ENCODE results near the gene RLN3. TPM values are rescaled to one million over a fixed set of nuclear protein-coding genes. Genes with fewer than 3 reads are reported as not detected.

The RLN3 gene
- total and polyA plus RNA-seq, 10 of the 15 experiments (the other 5 are each of a cell fraction or from before 2014, with no cell fraction given) = not detected

- no peak for TF ChIP-seq ATF7 (IDR thresholded peaks at IDR 0.05; ENCODE audit: low read depth)
- peak; percentile 98 for TF ChIP-seq NFYB (IDR thresholded peaks at IDR 0.05; ENCODE audit: insufficient read depth, low read depth, low read length)
- TF ChIP-seq ZSCAN29 (IDR thresholded peaks at IDR 0.05) = no peak
- TF ChIP-seq MYC (IDR thresholded peaks at IDR 0.05; ENCODE audit: insufficient read depth, insufficient read length, insufficient replicate concordance, low read length, severe bottlenecking) = no peak
- TF ChIP-seq CBFB (IDR thresholded peaks at IDR 0.05; ENCODE audit: low read depth) = peak; percentile 54; the same call in 1 of the 2 replicates
- TF ChIP-seq MEF2B (IDR thresholded peaks at IDR 0.05; ENCODE audit: partially characterized antibody, poor library complexity, severe bottlenecking) = peak; percentile 95
- TF ChIP-seq POLR2AphosphoS2 (IDR thresholded peaks at IDR 0.05; ENCODE audit: low read depth, low read length) = 0 out of 2 replicates have a peak, but pooled peaks have one; percentile 2
- TF ChIP-seq CREB1 (IDR thresholded peaks at IDR 0.05; ENCODE audit: low read depth) = peak; percentile 94
- no peak for TF ChIP-seq RBBP5 (conservative IDR thresholded peaks at IDR 0.05)
- TF ChIP-seq TCF7 (IDR thresholded peaks at IDR 0.05; ENCODE audit: borderline replicate concordance) = no peak
- peak; percentile 95 for TF ChIP-seq ZBTB40 (IDR thresholded peaks at IDR 0.05; ENCODE audit: borderline replicate concordance)
- TF ChIP-seq, protein P1, sequence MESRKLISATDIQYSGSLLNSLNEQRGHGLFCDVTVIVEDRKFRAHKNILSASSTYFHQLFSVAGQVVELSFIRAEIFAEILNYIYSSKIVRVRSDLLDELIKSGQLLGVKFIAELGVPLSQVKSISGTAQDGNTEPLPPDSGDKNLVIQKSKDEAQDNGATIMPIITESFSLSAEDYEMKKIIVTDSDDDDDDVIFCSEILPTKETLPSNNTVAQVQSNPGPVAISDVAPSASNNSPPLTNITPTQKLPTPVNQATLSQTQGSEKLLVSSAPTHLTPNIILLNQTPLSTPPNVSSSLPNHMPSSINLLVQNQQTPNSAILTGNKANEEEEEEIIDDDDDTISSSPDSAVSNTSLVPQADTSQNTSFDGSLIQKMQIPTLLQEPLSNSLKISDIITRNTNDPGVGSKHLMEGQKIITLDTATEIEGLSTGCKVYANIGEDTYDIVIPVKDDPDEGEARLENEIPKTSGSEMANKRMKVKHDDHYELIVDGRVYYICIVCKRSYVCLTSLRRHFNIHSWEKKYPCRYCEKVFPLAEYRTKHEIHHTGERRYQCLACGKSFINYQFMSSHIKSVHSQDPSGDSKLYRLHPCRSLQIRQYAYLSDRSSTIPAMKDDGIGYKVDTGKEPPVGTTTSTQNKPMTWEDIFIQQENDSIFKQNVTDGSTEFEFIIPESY (IDR thresholded peaks at IDR 0.05) = peak; percentile 77; the same call in 1 of the 2 replicates
- peak; percentile 100 for TF ChIP-seq SP1 (IDR thresholded peaks at IDR 0.05; ENCODE audit: low read depth, low read length)
- peak; percentile 27; the same call in 1 of the 2 replicates for TF ChIP-seq NR2C1 (IDR thresholded peaks at IDR 0.05)
- TF ChIP-seq FOXK2 (IDR thresholded peaks at IDR 0.05) = peak; percentile 76
- TF ChIP-seq SMAD1 (IDR thresholded peaks at IDR 0.05; ENCODE audit: low read depth, partially characterized antibody) = no peak
- TF ChIP-seq SMARCA5 (IDR thresholded peaks at IDR 0.05) = peak; percentile 7; the same call in 1 of the 2 replicates
These were observed 21.7 kb upstream of the RLN3 start, which contains the start of gene RFX1 (continued) for GRCh38 chr19:14006085-14006765.
